ENCODE results near the gene MYADML2. TPM values are rescaled to one million over a fixed set of nuclear protein-coding genes. Genes with fewer than 3 reads are reported as not detected.
"Not testable (repeated sequence)": the region's sequence is repeated elsewhere in the genome, so short reads cannot be mapped to it uniquely, and the experiment has no call there.

MYADML2 gene
- total RNA-seq, 2 experiments from 2014 or later: not detected

DNA sequence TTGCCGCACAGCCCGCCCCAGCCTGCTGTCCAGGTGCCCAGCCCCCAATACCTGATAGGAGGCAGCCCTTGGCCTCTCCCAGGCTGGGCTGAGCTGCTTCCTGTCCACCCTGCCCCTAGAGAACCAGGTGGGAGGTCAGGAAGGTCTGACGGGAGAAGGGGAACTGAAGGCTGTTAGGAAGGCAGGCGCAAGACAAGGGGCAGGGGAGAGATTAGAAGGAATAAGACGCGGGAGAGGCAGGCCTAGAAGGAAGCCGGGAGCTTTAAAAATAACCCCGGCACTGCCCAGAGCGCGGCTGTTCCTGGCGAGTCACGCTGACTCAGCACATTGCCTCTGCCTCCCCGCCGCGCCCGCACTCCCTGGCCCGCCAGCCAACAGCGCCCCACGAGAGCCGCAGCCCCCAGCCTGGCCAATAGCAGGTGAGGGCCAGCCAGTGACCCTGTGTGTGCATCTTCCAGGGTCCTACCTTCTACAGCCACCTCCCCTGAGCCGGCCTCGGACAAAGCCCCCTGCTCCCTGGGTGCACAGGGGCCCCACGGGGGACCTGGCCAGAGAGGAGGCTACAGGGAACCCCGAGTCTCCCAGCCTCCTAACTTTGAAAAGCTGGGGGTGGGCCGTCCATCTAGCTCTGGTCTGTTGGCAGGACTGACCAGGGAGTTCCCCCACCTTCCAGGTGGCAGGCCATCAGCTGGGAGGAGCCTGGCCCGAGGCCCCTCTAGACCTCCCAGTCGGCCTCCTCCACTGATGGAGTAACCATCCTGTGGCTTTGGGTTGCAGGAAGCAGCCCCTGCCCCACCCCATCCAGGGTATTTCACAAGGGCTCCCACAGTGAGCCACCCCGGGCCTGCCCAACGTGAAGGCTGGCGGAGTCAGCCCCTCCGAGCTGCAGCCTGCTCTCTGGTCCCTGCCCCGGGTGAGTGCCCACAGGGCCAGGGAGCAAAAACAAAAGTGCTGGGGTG, 23.5 kb downstream of the MYADML2 start:
- H3K27ac Mint-ChIP-seq: no peak overlapping the region

DNA sequence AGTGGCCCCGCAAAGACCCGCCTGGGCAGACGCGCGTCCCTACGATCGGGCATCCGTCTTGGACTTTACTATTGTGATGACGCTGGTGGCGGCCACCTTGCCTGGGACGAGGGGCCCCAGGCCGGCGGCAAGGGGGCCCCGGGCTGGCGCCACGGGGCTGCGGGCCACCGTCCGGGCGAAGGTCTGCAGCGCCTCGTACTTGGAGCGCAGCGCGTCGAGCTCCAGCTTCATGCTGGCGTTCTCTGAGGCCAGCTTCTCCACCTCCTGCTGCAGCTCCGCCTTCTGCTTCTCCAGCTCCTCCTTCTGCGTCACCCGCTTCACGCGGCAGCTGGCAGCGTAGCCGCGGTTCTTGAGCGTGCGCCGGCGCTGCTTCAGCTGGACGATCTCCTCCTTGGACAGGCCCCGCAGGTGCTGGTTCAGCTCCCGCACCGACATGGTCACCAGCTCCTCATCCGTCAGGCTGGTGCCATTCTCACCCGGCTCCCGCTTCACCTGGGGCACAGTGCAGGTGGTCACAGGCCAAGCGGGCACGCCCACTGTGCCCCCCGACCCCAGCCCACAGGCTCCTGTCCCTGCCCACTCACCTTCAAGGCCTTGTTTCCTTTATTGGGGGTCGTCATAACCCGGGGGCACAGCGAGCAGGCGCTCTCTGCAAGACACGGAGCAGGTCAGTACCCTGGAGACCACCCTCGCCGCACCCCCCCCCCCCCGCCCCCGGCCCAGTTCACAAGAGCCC, 24.3 kb downstream of the MYADML2 start:
- Mint-ChIP-seq H3K27ac (no peak overlapping the region), H3K36me3 (ENCODE audit: low read depth) (peaks cover 9% of the 10 kb centered on the region), H3K4me1 (ENCODE audit: low read depth) (peaks cover 34% of the 10 kb centered on the region), H3K9me3 (ENCODE audit: insufficient read depth) (no peaks in the 10 kb centered on the region), H3K4me3 (no peak overlapping the region), H3K27me3 (ENCODE audit: low read depth) (no peaks in the 10 kb centered on the region)
- ChIA-PET POLR2A (interaction anchor here (0.8 kb wide), 1 partner anchor 52 kb away, joined by 3 read pairs; no protein-coding TSS in a partner anchor), CTCF (interaction anchor here (1.3 kb wide), 1 partner anchor 37 kb away, joined by 3 read pairs; no protein-coding TSS in a partner anchor)
- ATAC-seq (no peak), DNase-seq (no peak)

More for the DNA sequence above, 23.5 kb downstream of the MYADML2 start:
- ATAC-seq (no peak), DNase-seq (no peak)
- ChIA-PET POLR2A (interaction anchor here (0.8 to 0.9 kb wide), 2 partner anchors 53 to 54 kb away, joined by 3 read pairs; no protein-coding TSS in a partner anchor), CTCF (interaction anchor here (1.3 kb wide), 1 partner anchor 36 kb away, joined by 3 read pairs; no protein-coding TSS in a partner anchor)
- H3K4me3 Mint-ChIP-seq: no peak overlapping the region
- H3K9me3 Mint-ChIP-seq (ENCODE audit: insufficient read depth): no peaks in the 10 kb centered on the region
- H3K4me1 Mint-ChIP-seq (ENCODE audit: low read depth): peaks cover 28% of the 10 kb centered on the region
- no peaks in the 10 kb centered on the region for H3K27me3 Mint-ChIP-seq (ENCODE audit: low read depth)
- peaks cover 9% of the 10 kb centered on the region for H3K36me3 Mint-ChIP-seq (ENCODE audit: low read depth)

DNA sequence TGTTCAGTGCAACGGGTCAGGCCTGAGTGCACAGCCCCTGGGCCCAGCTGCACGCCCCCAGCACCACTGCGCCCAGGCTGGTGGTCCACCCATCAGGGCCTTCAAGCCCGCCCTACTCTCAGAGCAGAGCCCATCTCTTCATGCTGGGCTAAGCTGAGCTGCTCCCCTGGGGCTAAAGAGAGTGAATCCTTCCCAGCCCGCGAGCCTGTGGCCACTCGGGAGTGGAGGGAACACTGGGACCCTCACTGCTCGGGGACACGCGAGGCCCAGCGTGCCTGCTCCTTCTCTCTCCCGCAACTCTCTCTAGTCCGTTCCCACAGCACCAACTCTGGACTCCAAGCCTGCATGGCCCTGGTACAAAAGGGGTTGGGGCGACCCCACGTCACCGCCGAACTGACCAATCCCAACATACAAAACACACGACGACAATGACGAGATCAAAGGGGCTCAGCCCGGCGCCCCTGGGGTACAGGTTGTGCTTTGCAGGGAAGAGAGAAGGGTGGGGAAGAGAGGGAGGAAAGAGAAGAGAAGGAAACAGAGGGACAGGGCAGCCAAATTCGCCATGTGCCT, 25.0 kb downstream of the MYADML2 start:
- Mint-ChIP-seq H3K9me3 (ENCODE audit: insufficient read depth) (no peaks in the 10 kb centered on the region), H3K4me1 (ENCODE audit: low read depth) (peaks cover 37% of the 10 kb centered on the region), H3K27ac (no peak overlapping the region), H3K4me3 (no peak overlapping the region), H3K36me3 (ENCODE audit: low read depth) (peaks cover 12% of the 10 kb centered on the region), H3K27me3 (ENCODE audit: low read depth) (no peaks in the 10 kb centered on the region)
- ChIA-PET POLR2A (no interaction called here), CTCF (interaction anchor here (1.3 kb wide), 1 partner anchor 38 kb away, joined by 3 read pairs; no protein-coding TSS in a partner anchor)
- DNase-seq (no peak), ATAC-seq (no peak)

DNA sequence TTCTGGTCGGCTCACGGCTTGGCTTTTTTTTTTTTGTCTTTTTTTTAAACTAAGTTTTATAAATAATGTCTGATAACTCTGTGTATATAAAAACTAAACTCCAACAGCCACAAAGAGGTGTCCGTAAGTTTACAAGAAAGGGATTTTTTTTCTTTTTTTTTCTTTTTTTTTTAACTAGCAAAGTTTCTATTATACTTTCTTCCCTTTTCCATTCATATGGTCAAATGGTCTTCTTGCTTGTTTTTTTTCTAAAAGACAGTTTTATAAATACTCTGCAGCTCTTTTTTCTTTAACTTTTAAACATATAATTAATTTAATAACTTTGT, 25.5 kb downstream of the MYADML2 start:
- POLR2A ChIA-PET: no interaction called here
- H3K4me1 Mint-ChIP-seq (ENCODE audit: low read depth): peaks cover 41% of the 10 kb centered on the region
- CTCF ChIA-PET: no interaction called here

DNA sequence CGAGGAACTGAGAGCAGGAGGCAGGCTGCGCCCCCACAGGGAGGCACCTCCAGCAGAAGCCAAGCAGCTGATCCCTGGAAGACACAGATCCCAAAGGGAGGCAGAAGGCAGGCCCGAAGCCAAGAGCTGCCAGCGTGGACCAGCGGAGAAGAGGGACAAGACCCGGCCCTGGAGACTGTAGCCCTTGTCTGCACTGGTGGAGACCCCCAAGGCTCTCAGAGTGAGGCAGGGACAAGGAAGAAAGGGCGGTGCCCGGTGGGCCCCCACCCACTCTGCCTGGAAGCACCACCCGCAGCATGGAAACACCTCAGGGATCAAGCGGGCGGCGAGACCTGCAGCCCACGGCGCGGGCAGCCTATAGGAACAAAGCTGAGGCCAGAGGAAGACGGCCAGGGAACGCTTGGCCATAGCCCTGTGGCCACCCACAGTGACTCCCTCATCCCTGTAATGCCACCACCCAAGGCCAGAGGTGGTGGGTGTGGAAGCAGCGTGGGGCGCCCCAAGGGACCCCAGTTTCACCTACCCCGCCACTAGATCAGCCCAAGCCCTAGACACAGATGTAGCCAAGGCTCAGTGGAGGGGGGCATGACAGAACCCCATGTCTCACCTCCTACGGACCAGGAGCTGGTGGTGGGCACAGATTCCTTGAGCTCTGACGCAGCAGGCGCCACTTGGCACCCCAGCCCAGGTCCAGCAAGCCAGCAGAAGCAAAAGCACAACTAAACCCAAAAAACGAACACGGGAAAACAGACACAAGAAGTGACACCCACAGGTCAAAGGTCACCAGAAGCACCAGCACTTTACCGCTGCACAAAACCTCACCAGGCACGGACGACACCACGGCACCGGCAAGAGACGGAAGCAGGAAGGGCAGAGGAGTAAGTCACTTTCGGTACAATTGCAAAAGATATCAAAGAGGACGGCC, 26.2 kb downstream of the MYADML2 start:
- Mint-ChIP-seq H3K27me3 (ENCODE audit: low read depth) (no peaks in the 10 kb centered on the region), H3K36me3 (ENCODE audit: low read depth) (peaks cover 20% of the 10 kb centered on the region), H3K4me3 (no peak overlapping the region), H3K4me1 (ENCODE audit: low read depth) (peaks cover 38% of the 10 kb centered on the region), H3K9me3 (ENCODE audit: insufficient read depth) (no peaks in the 10 kb centered on the region), H3K27ac (no peak overlapping the region)
- ChIA-PET POLR2A (interaction anchor here (0.5 to 0.6 kb wide), 2 partner anchors 11 to 66 kb away, joined by 3 read pairs; no protein-coding TSS in a partner anchor), CTCF (no interaction called here)
- ATAC-seq (no peak), DNase-seq (no peak)

More for the DNA sequence above, 25.5 kb downstream of the MYADML2 start:
- Mint-ChIP-seq H3K9me3 (ENCODE audit: insufficient read depth) (no peaks in the 10 kb centered on the region), H3K4me3 (no peak overlapping the region), H3K27ac (no peak overlapping the region), H3K36me3 (ENCODE audit: low read depth) (peaks cover 16% of the 10 kb centered on the region), H3K27me3 (ENCODE audit: low read depth) (no peaks in the 10 kb centered on the region)
- ATAC-seq (no peak), DNase-seq (no peak)

DNA sequence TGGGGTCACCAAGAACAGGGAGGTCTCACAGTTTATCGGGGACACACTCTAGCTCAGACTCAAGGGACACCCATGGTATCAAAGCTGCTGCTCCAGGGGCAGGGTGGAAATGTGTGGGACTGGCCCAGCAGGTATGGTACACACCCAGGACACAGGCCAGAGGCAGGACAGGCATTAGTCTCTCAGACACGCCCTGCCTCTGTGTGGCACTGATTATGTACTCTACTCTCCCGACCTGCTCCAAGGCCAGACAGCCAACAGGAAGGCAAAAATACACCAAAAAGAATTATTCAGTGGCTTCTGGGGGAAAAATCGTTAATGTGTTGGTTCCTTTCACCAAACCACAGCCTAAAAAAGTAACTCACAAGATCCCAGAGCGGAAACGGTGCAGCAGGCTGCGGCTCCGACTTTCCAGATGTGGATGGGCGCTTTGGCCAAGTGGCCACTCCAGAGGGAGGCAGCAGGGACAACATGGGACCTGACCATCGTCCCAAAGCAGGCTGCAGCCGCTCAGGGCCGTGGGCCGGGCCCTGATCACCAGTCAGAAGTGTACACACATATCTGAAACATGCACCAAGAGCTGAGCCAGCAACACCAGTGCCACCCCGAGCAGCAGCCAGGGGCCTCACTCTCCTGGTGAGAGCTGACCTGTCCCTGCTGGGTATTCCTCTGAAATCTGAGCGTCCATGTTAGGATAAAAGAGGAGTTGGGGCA, 28.0 kb downstream of the MYADML2 start:
- no peak for ATAC-seq
- peaks cover 34% of the 10 kb centered on the region for H3K4me1 Mint-ChIP-seq (ENCODE audit: low read depth)
- POLR2A ChIA-PET: no interaction called here
- CTCF ChIA-PET: no interaction called here
- H3K4me3 Mint-ChIP-seq: peak overlapping the region; percentile 24
- no peaks in the 10 kb centered on the region for H3K27me3 Mint-ChIP-seq (ENCODE audit: low read depth)
- H3K36me3 Mint-ChIP-seq (ENCODE audit: low read depth): peaks cover 33% of the 10 kb centered on the region
- H3K9me3 Mint-ChIP-seq (ENCODE audit: insufficient read depth): no peaks in the 10 kb centered on the region
- peak overlapping the region; percentile 71 for H3K27ac Mint-ChIP-seq
- no peak for DNase-seq

DNA sequence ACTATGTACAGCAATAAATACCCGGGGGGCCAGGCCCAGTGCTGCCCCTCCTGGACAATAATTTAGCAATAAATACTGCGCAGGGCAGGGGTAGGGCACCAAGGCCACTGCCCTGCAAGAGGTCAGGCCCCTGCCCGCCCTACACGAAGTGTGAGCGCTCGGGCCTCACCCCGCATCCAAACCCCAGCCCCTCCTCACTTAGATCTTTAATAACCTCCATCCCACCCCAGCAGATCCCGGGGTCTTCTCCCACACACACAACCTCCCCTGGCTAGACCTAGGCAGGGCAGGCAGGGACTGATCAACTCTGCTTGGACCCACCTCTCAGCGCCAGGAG, 28.7 kb downstream of the MYADML2 start:
- POLR2A ChIA-PET; DNase-seq; H3K27me3 Mint-ChIP-seq (ENCODE audit: low read depth); H3K9me3 Mint-ChIP-seq (ENCODE audit: insufficient read depth): not testable (repeated sequence)
- peak; percentile 2 for ATAC-seq
- H3K36me3 Mint-ChIP-seq (ENCODE audit: low read depth): peaks cover 39% of the 10 kb centered on the region
- peak overlapping the region; percentile 82 for H3K4me3 Mint-ChIP-seq
- CTCF ChIA-PET: interaction anchor here (0.9 kb wide), 1 partner anchor 41 kb away, joined by 4 read pairs; no protein-coding TSS in a partner anchor
- H3K27ac Mint-ChIP-seq: peak overlapping the region; percentile 71
- H3K4me1 Mint-ChIP-seq (ENCODE audit: low read depth): peaks cover 29% of the 10 kb centered on the region

DNA sequence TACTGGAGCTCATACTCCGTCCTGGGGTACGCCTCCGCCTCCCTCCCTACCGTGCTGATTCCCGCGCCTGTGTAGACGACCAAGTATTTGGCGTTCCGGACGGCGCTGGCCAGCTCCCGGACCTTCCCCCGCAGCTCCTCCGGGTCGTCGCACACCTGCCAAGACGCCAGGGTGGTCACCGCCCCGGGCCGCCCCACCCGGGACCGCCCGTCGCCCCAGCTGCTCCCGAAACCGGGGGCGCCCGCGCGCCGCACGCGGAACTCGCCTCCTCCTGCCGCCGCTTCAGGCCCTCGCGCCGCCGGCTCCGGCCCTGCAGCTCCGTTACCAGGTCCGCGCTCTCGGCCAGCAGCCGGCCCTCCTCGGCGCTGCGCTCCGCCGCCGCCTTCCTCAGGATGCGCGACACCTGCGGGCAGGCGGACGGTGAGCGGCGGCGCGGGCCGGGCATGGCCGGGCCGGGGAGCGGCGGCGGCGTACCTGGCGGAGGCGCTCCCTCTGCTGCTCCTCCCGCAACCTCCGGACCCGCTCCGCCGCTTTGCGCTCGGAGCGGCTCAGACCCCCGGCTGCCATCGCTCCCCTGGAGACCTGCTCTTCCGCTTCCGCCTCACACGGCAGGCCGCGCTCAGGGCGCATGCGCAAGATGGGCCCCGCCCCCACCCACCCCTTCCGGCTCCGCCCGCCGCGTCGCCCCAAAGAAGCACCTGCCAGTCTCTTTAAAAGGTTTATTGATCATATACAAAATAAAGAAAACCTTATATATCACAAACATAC, 29.3 kb downstream of the MYADML2 start, which contains the start of gene SIRT7:
SIRT7 (minus strand) TSS at position 612 of the 768 bp plus-strand sequence; CDS start at position 567, 45 bp downstream.
- Mint-ChIP-seq H3K27me3 (ENCODE audit: low read depth) (no peaks in the 10 kb centered on the region), H3K27ac (peak within 1 kb of the TSS; percentile 88), H3K4me3 (peak within 1 kb of the TSS; percentile 82), H3K36me3 (ENCODE audit: low read depth) (peaks cover 44% of the 10 kb centered on the region), H3K4me1 (ENCODE audit: low read depth) (peaks cover 30% of the 10 kb centered on the region), H3K9me3 (ENCODE audit: insufficient read depth) (no peaks in the 10 kb centered on the region)
- DNase-seq (peak; percentile 86), ATAC-seq (peak; percentile 86)
- POLR2A ChIA-PET: interaction anchor here (0.7 to 2.2 kb wide), 9 partner anchors 8 to 399 kb away, joined by 3 to 19 read pairs (median 4); partner anchors contain the start of genes ALYREF, ANAPC11, ARHGDIA and MAFG
- CTCF ChIA-PET: interaction anchor here (0.7 to 1.0 kb wide), 3 partner anchors 10 to 316 kb away, joined by 3 to 5 read pairs (median 4); partner anchors contain the start of gene MAFG

DNA sequence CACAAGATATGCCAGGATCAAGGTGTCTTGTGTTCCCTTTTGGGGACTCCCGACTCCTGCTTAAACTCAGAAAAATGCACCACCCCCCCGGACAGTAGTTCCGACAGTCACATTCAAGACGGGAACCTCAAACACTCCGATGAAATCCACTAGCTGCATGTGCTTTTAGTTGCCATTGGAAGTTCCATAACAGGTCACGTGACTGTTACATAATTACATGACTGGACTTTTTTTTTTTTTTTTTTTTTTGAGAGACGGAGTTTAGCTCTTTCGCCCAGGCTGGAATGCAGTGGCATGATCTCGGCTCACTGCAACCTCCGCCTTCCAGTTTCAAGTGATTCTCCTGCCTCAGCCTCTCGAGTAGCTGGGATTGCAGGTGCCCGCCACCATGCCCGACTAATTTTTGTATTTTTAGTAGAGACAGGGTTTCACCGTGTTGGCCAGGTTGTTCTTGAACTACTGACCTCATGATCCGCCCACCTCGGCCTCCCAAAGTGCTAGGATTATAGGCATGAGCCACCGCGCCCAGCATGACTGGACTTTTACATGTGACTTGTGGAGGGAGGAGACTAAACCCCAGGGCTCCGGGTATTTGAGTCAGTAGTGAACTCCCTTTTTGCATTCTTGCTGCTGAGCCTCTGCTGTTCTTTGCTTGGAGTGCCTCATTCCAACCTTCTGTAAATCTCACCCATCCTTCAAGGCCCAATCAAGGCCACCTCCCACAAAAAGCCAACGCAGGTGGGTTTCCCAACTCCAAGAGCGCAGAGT, 30.6 kb downstream of the MYADML2 start:
- ChIA-PET POLR2A (interaction anchor here (1.1 to 2.2 kb wide), 3 partner anchors 11 to 46 kb away, joined by 3 to 19 read pairs (median 6); partner anchors contain the start of genes ARHGDIA and MAFG), CTCF (interaction anchor here (1.1 kb wide), 1 partner anchor 43 kb away, joined by 3 read pairs; no protein-coding TSS in a partner anchor)
- DNase-seq (no peak), ATAC-seq (no peak)
- Mint-ChIP-seq H3K4me3 (peak overlapping the region; percentile 82), H3K4me1 (ENCODE audit: low read depth) (peaks cover 35% of the 10 kb centered on the region), H3K36me3 (ENCODE audit: low read depth) (peaks cover 54% of the 10 kb centered on the region), H3K9me3 (ENCODE audit: insufficient read depth) (no peaks in the 10 kb centered on the region), H3K27me3 (ENCODE audit: low read depth) (no peaks in the 10 kb centered on the region), H3K27ac (peak overlapping the region; percentile 16)

Measured in activated CD8-positive, alpha-beta T cell treated with anti-CD3 and anti-CD28 coated beads, Interleukin-2, amount 10 ng/mL, durations not matched to agents 7 days and 5 days (primary cell).